NCI-H2196 (cell line): ENCODE results near the gene SLC35F3.
"Not testable (repeated sequence)": the region's sequence is repeated elsewhere in the genome, so short reads cannot be mapped to it uniquely, and the experiment has no call there.

ENCODE experiments used
- DNase-seq: peaks from one replicate; lab custom pipeline; 2025; ENCODE audit not compliant: unreplicated experiment; lab: John Stamatoyannopoulos, UW

SLC35F3 gene

GRCh38 chr1:234102583-234102982 lies 198.1 kb downstream of the SLC35F3 start:
- no peak for DNase-seq

GRCh38 chr1:234103198-234103597 lies 198.7 kb downstream of the SLC35F3 start:
- no peak for DNase-seq

GRCh38 chr1:234106032-234106431 lies 201.6 kb downstream of the SLC35F3 start:
- no peak for DNase-seq

- DNase-seq, result no peak
Measured at GRCh38 chr1:234107416-234108021, 203.0 kb downstream of the SLC35F3 start.

GRCh38 chr1:234108921-234109320 lies 204.4 kb downstream of the SLC35F3 start:
- no peak for DNase-seq

- DNase-seq, result no peak
Measured at GRCh38 chr1:234109840-234110239, 205.4 kb downstream of the SLC35F3 start.

- peak; percentile 14 for DNase-seq
Measured at GRCh38 chr1:234111458-234112142, 207.1 kb downstream of the SLC35F3 start.

GRCh38 chr1:234114648-234115307 lies 210.3 kb downstream of the SLC35F3 start:
- peak; percentile 31 for DNase-seq

GRCh38 chr1:234118911-234119310 lies 214.4 kb downstream of the SLC35F3 start:
- DNase-seq, result no peak

GRCh38 chr1:234119431-234119830 lies 215.0 kb downstream of the SLC35F3 start:
- no peak for DNase-seq

GRCh38 chr1:234120327-234120944 lies 216.0 kb downstream of the SLC35F3 start:
- DNase-seq, result no peak

- DNase-seq, result not testable (repeated sequence)
Measured at GRCh38 chr1:234121659-234122058, 217.2 kb downstream of the SLC35F3 start.

GRCh38 chr1:234122571-234122970 lies 218.1 kb downstream of the SLC35F3 start:
- not testable (repeated sequence) for DNase-seq

- no peak for DNase-seq
Measured at GRCh38 chr1:234123867-234124266, 219.4 kb downstream of the SLC35F3 start.

- no peak for DNase-seq
Measured at GRCh38 chr1:234125283-234125682, 220.8 kb downstream of the SLC35F3 start.

- DNase-seq, result no peak
Measured at GRCh38 chr1:234125714-234126113, 221.2 kb downstream of the SLC35F3 start.

GRCh38 chr1:234127026-234127671 lies 222.7 kb downstream of the SLC35F3 start:
- no peak for DNase-seq

- DNase-seq, result no peak
Measured at GRCh38 chr1:234132795-234133194, 228.3 kb downstream of the SLC35F3 start.

GRCh38 chr1:234134878-234135277 lies 230.4 kb downstream of the SLC35F3 start:
- DNase-seq, result no peak

GRCh38 chr1:234135501-234135900 lies 231.0 kb downstream of the SLC35F3 start:
- DNase-seq, result no peak

GRCh38 chr1:234136073-234136472 lies 231.6 kb downstream of the SLC35F3 start:
- no peak for DNase-seq
